HepG2 (cell line): ENCODE data around the gene TNNI3. TPM values are rescaled to one million over a fixed set of nuclear protein-coding genes. Genes with fewer than 3 reads are reported as not detected.

Experiments
- ATAC-seq: fragments of 200-7000 bp; cut with Tn5 transposase; 3 replicates; pipeline ENCODE4 v1.9.1; 2020; ENCODE audit warnings: mild to moderate bottlenecking, moderate library complexity
- BruUV-seq: library from RNA; stranded (reverse); fragments of 400-500 nt; replicated peaks from 2 replicates; lab custom pipeline; 2021; lab: Mats Ljungman, UMichigan
- CTCF ChIA-PET: fragments of 300-600 bp; formaldehyde crosslinking; extraction: SDS; loops from one replicate; lab custom pipeline; 2021; ENCODE audit warnings: low total read pairs, inconsistent platforms, low intra/inter-chr PET ratio; lab: Yijun Ruan, JAX
- POLR2A ChIA-PET: fragments of 350-600 bp; sonication (Branson Sonifier 250); formaldehyde crosslinking; loops from one replicate; lab custom pipeline; 2020; ENCODE audit warnings: antibody characterized with exemption, inconsistent platforms; lab: Yijun Ruan, JAX
- DNase-seq: peaks from one replicate; pipeline ENCODE4 v3.0.0-alpha.2; 2015; ENCODE audit warnings: low spot score
- FAIRE-seq: peaks from 3 replicates; lab custom pipeline; 2011; peaks lifted over from hg19 to GRCh38; lab: Jason Lieb, UNC
- H2AFZ ChIP-seq: one replicate; pipeline ENCODE4 v1.6.1; 2011; ENCODE audit warnings: low read length, inconsistent platforms
- H3K27ac ChIP-seq: fragments of 300-600 bp; 3 replicates; pipeline ENCODE4 v1.8.0; 2011; ENCODE audit warnings: mixed run types, mild to moderate bottlenecking, mixed read lengths, low read length, inconsistent platforms; ENCODE audit not compliant: insufficient read depth; ENCODE audit errors: extremely low read length
- H3K27me3 ChIP-seq, 2 experiments: fragments of 200-600 bp in 1 of 2; 2 replicates in 1 of 2; 3 replicates in 1 of 2; pipeline versions ENCODE4 v1.6.0 to v1.8.0; 2011; ENCODE audit warnings: low read length in 2 of 2, mild to moderate bottlenecking in 2 of 2, moderate library complexity in 2 of 2, inconsistent platforms in 1 of 2; ENCODE audit not compliant: insufficient read depth in 2 of 2, control insufficient read depth in 1 of 2
- H3K36me3 ChIP-seq, 2 experiments: fragments of 200-600 bp in 1 of 2; replicated peaks in 1 of 2; 2 replicates in 1 of 2; 3 replicates in 1 of 2; pipeline versions ENCODE4 v1.5.1 to v1.8.0; 2011; ENCODE audit warnings: low read length in 2 of 2, inconsistent platforms in 1 of 2; ENCODE audit not compliant: insufficient read depth in 2 of 2, control insufficient read depth in 1 of 2
- H3K4me1 ChIP-seq: 2 replicates; pipeline ENCODE4 v1.5.1; 2012; ENCODE audit warnings: low read length, inconsistent platforms; ENCODE audit not compliant: insufficient read depth
- H3K4me2 ChIP-seq: 2 replicates; pipeline ENCODE4 v1.6.0; 2011; ENCODE audit warnings: low read depth, low read length, inconsistent platforms
- H3K4me3 ChIP-seq, 3 experiments: fragments of 200-600 bp in 1 of 3; sonication (generic), shearing (Covaris generic) in 1 of 3; replicated peaks in 1 of 3; 2 replicates each; pipeline ENCODE4 v1.5.1; 2011 to 2016; ENCODE audit warnings: low read length in 3 of 3, inconsistent platforms in 2 of 3, low read depth in 2 of 3, mild to moderate bottlenecking in 2 of 3, control low read depth in 1 of 3, mixed read lengths in 1 of 3; ENCODE audit not compliant: insufficient read depth in 1 of 3
- H3K79me2 ChIP-seq: one replicate; pipeline ENCODE4 v1.6.1; 2011; ENCODE audit warnings: low read length, inconsistent platforms; ENCODE audit not compliant: insufficient read depth
- H3K9ac ChIP-seq: 2 replicates; pipeline ENCODE4 v1.6.0; 2011; ENCODE audit warnings: mild to moderate bottlenecking, low read depth, low read length, inconsistent platforms; ENCODE audit not compliant: insufficient read depth
- H3K9me3 ChIP-seq: 2 replicates; pipeline ENCODE4 v1.5.1; 2012; ENCODE audit warnings: mild to moderate bottlenecking, low read length
- H4K20me1 ChIP-seq: 2 replicates; pipeline ENCODE4 v1.6.0; 2011; ENCODE audit warnings: inconsistent platforms, mild to moderate bottlenecking, low read length, moderate library complexity; ENCODE audit not compliant: insufficient read depth
- BCL6 ChIP-seq: IDR thresholded peaks from 2 replicates; pipeline ENCODE4 v1.6.1; 2016; ENCODE audit warnings: missing genetic modification reagents, missing compliant biosample characterization
- CHD2 ChIP-seq: IDR thresholded peaks from 2 replicates; pipeline ENCODE4 v1.6.1; 2011; ENCODE audit warnings: low read depth, low read length, improper control_type of control experiment
- HNF4G ChIP-seq, 2 experiments: sonication (generic) in 1 of 2; formaldehyde crosslinking in 1 of 2; IDR thresholded peaks; 2 replicates each; pipeline versions ENCODE4 v1.4.0 to v1.6.1; 2011 to 2020; ENCODE audit warnings: borderline replicate concordance in 2 of 2, low read depth in 2 of 2, mild to moderate bottlenecking in 2 of 2, low read length in 1 of 2, missing genetic modification reagents in 1 of 2, moderate library complexity in 1 of 2
- KDM5B ChIP-seq: sonication (generic); formaldehyde crosslinking; IDR thresholded peaks from 2 replicates; pipeline ENCODE4 v1.4.0; 2020; ENCODE audit warnings: missing genetic modification reagents, mild to moderate bottlenecking, borderline replicate concordance
- MEIS1 ChIP-seq: sonication (generic); formaldehyde crosslinking; IDR thresholded peaks from 2 replicates; pipeline ENCODE4 v1.9.0; 2021; ENCODE audit warnings: mild to moderate bottlenecking, missing genetic modification reagents, moderate library complexity, borderline replicate concordance
- NFYC ChIP-seq: IDR thresholded peaks from 2 replicates; pipeline ENCODE4 v1.6.1; 2016; ENCODE audit warnings: missing genetic modification reagents, missing compliant biosample characterization
- NR2C2 ChIP-seq: sonication (generic); formaldehyde crosslinking; IDR thresholded peaks from 2 replicates; pipeline ENCODE4 v1.4.0; 2020; ENCODE audit warnings: missing genetic modification reagents, mild to moderate bottlenecking, moderate library complexity, borderline replicate concordance
- POLR2A ChIP-seq, 2 experiments: IDR thresholded peaks; 2 replicates each; pipeline ENCODE4 v1.6.1; 2011; ENCODE audit warnings: low read depth in 2 of 2, low read length in 2 of 2, mild to moderate bottlenecking in 1 of 2, moderate library complexity in 1 of 2; ENCODE audit not compliant: insufficient read depth in 1 of 2
- STAG1 ChIP-seq: sonication (generic); formaldehyde crosslinking; IDR thresholded peaks from 2 replicates; pipeline ENCODE4 v1.4.0; 2020; ENCODE audit warnings: missing genetic modification reagents
- WGBS: methylation state at CpG from one replicate; pipeline ENCODE4 v1.1.6; 2017; ENCODE audit warnings: low lambda C conversion rate; 5-methylcytosine and 5-hydroxymethylcytosine counted together
- in situ Hi-C: cut with HindIII; loops from 2 replicates; pipeline ENCODE4 v1.10.0; 2017; ENCODE audit warnings: low pct_unique_long_range_greater_than_20kb; ENCODE audit not compliant: extremely low pct_ligation_motif_present
- intact Hi-C: fragments of 100-400 bp; cut with micrococcal nuclease; formaldehyde crosslinking; loops from one replicate; pipeline ENCODE4 v1.10.0; 2022; ENCODE audit not compliant: unreplicated experiment
- polyA plus RNA-seq, 8 experiments: library from polyadenylated mRNA; depleted of rRNA in 3 of 8; stranded (reverse) in 7 of 8; unstranded in 1 of 8; fragments of >200 nt; fragmentation: Illumina TruSeq in 4 of 8; extraction: Trizol in 4 of 8; gene quantifications; 2 replicates each; pipeline versions ENCODE4 v1.2.1 to v1.2.3, GENCODE V29; 2011 to 2016; ENCODE audit warnings: low read depth in 4 of 8, missing spikeins in 1 of 8, mixed read lengths in 1 of 8; ENCODE audit not compliant: insufficient read depth in 1 of 8
- total RNA-seq, 5 experiments: library from RNA; depleted of rRNA; stranded (reverse); fragments of >200 nt; fragmentation: Illumina TruSeq; extraction: Trizol; gene quantifications; 2 replicates each; pipeline ENCODE4 v1.2.3, GENCODE V29; 2016; ENCODE audit warnings: low read depth in 1 of 5
- TF ChIP-seq, protein P1 (sequence below): sonication (generic); formaldehyde crosslinking; IDR thresholded peaks from 2 replicates; pipeline ENCODE4 v1.5.1; 2020; ENCODE audit warnings: mild to moderate bottlenecking, missing genetic modification reagents, moderate library complexity
- TF ChIP-seq, protein P2 (sequence below): IDR thresholded peaks from 2 replicates; pipeline ENCODE4 v1.6.1; 2016; ENCODE audit warnings: missing biosample characterization, missing genetic modification reagents, low read depth
- TF ChIP-seq, protein P3 (sequence below): IDR thresholded peaks from 2 replicates; pipeline ENCODE4 v1.6.1; 2016; ENCODE audit warnings: low read depth, missing genetic modification reagents, missing compliant biosample characterization

TNNI3 gene
- total and polyA plus RNA-seq, 2 of the 13 experiments (the other 11 are each of a cell fraction or from before 2014, with no cell fraction given) = 3.5 to 3.7 TPM

DNA sequence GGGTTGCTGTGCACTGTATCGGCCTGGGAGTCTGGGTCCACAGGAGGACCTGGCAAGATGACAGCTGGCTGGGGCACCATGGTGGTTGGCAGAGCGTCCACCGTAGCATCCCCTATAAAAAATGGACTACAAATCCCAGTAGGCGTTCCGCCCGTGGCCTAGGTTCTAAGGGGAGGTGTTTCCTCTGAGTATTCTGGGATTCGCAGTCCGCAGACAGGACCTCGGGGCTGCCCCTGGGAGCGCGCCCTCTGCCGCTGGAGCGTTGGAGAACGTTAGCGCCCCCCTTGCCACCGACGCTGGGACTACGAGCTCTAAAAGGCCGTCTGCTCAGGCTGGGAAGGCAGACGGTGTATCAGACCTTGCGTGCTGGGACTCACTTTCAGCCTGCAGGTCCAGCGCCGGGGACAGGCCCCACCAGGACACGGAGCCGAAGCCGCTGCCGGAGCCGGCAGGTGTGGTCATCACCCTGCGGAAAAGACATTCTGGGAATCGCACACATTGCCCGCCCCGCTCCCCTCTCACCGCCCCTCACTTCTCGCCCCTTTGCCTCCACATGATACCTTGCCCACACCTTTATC is 8.5 kb upstream of the TNNI3 start:
- H3K9me3 ChIP-seq = no peaks in the 10 kb centered on the region
- H3K79me2 ChIP-seq = no peaks in the 10 kb centered on the region
- intact Hi-C loops = no loop called here
- in situ Hi-C loops = no loop called here
- H3K36me3 ChIP-seq = no peaks in the 10 kb centered on the region
- peaks cover 0 to 7% of the 10 kb centered on the region in 2 experiments; a peak in 1 of 5 replicates for H3K27me3 ChIP-seq
- H3K27ac ChIP-seq = no peak overlapping the region
- DNase-seq (peak; percentile 85), FAIRE-seq (peak; percentile 83), ATAC-seq (peak; percentile 88)
- H3K9ac ChIP-seq = no peak overlapping the region
- 2% methylated on average over 16 of the region's 34 CpGs for WGBS
- peak overlapping the region; percentile 50 to 78 (median 63); a peak in 5 of 6 replicates for H3K4me3 ChIP-seq
- ChIA-PET CTCF (interaction anchor here (1.5 kb wide), 1 partner anchor 25 kb away, joined by 4 read pairs; no protein-coding TSS in a partner anchor), POLR2A (interaction anchor here (1.2 to 3.3 kb wide), 4 partner anchors 41 to 241 kb away, joined by 3 to 16 read pairs (median 6); partner anchors contain the start of genes KMT5C and UBE2S)
- H4K20me1 ChIP-seq = no peaks in the 10 kb centered on the region
- peak overlapping the region; percentile 80 for H3K4me2 ChIP-seq
- no TSS peak for BruUV-seq
- H3K4me1 ChIP-seq = peaks cover 8% of the 10 kb centered on the region
- H2AFZ ChIP-seq = no peak overlapping the region
- TF ChIP-seq NFYC (CRISPR knock-in tag) = no peak
- TF ChIP-seq NR2C2 (CRISPR knock-in tag) = peak; percentile 78
- peak; percentile 20; the same call in 1 of the 2 replicates for TF ChIP-seq BCL6 (CRISPR knock-in tag)
- TF ChIP-seq, protein P1, sequence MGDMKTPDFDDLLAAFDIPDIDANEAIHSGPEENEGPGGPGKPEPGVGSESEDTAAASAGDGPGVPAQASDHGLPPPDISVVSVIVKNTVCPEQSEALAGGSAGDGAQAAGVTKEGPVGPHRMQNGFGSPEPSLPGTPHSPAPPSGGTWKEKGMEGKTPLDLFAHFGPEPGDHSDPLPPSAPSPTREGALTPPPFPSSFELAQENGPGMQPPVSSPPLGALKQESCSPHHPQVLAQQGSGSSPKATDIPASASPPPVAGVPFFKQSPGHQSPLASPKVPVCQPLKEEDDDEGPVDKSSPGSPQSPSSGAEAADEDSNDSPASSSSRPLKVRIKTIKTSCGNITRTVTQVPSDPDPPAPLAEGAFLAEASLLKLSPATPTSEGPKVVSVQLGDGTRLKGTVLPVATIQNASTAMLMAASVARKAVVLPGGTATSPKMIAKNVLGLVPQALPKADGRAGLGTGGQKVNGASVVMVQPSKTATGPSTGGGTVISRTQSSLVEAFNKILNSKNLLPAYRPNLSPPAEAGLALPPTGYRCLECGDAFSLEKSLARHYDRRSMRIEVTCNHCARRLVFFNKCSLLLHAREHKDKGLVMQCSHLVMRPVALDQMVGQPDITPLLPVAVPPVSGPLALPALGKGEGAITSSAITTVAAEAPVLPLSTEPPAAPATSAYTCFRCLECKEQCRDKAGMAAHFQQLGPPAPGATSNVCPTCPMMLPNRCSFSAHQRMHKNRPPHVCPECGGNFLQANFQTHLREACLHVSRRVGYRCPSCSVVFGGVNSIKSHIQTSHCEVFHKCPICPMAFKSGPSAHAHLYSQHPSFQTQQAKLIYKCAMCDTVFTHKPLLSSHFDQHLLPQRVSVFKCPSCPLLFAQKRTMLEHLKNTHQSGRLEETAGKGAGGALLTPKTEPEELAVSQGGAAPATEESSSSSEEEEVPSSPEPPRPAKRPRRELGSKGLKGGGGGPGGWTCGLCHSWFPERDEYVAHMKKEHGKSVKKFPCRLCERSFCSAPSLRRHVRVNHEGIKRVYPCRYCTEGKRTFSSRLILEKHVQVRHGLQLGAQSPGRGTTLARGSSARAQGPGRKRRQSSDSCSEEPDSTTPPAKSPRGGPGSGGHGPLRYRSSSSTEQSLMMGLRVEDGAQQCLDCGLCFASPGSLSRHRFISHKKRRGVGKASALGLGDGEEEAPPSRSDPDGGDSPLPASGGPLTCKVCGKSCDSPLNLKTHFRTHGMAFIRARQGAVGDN = peak; percentile 61
- TF ChIP-seq, protein P2, sequence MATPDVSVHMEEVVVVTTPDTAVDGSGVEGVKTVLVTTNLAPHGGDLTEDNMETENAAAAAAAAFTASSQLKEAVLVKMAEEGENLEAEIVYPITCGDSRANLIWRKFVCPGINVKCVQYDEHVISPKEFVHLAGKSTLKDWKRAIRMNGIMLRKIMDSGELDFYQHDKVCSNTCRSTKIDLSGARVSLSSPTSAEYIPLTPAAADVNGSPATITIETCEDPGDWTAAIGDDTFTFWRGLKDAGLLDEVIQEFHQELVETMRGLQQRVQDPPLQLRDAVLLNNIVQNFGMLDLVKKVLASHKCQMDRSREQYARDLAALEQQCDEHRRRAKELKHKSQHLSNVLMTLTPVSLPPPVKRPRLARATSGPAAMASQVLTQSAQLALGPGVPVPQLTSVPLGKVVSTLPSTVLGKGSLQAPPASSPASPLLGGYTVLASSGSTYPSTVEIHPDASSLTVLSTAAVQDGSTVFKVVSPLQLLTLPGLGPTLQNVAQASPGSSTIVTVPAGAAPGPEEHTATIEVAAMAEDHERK = no peak
- TF ChIP-seq POLR2A (IDR thresholded peaks at IDR 0.05; ENCODE audit: insufficient read depth in 1 of 2, low read depth in 2 of 2, low read length in 2 of 2) = no peak
- TF ChIP-seq STAG1 (CRISPR knock-in tag) = peak; percentile 31; the same call in 1 of the 2 replicates
- TF ChIP-seq KDM5B = no peak
- TF ChIP-seq HNF4G (IDR thresholded peaks at IDR 0.05; ENCODE audit: borderline replicate concordance, low read depth, low read length) = no peak
- no peak for TF ChIP-seq HNF4G (CRISPR knock-in tag; IDR thresholded peaks at IDR 0.05; ENCODE audit: borderline replicate concordance, low read depth)
- TF ChIP-seq MEIS1 (CRISPR knock-in tag) = no peak
- TF ChIP-seq, protein P3, sequence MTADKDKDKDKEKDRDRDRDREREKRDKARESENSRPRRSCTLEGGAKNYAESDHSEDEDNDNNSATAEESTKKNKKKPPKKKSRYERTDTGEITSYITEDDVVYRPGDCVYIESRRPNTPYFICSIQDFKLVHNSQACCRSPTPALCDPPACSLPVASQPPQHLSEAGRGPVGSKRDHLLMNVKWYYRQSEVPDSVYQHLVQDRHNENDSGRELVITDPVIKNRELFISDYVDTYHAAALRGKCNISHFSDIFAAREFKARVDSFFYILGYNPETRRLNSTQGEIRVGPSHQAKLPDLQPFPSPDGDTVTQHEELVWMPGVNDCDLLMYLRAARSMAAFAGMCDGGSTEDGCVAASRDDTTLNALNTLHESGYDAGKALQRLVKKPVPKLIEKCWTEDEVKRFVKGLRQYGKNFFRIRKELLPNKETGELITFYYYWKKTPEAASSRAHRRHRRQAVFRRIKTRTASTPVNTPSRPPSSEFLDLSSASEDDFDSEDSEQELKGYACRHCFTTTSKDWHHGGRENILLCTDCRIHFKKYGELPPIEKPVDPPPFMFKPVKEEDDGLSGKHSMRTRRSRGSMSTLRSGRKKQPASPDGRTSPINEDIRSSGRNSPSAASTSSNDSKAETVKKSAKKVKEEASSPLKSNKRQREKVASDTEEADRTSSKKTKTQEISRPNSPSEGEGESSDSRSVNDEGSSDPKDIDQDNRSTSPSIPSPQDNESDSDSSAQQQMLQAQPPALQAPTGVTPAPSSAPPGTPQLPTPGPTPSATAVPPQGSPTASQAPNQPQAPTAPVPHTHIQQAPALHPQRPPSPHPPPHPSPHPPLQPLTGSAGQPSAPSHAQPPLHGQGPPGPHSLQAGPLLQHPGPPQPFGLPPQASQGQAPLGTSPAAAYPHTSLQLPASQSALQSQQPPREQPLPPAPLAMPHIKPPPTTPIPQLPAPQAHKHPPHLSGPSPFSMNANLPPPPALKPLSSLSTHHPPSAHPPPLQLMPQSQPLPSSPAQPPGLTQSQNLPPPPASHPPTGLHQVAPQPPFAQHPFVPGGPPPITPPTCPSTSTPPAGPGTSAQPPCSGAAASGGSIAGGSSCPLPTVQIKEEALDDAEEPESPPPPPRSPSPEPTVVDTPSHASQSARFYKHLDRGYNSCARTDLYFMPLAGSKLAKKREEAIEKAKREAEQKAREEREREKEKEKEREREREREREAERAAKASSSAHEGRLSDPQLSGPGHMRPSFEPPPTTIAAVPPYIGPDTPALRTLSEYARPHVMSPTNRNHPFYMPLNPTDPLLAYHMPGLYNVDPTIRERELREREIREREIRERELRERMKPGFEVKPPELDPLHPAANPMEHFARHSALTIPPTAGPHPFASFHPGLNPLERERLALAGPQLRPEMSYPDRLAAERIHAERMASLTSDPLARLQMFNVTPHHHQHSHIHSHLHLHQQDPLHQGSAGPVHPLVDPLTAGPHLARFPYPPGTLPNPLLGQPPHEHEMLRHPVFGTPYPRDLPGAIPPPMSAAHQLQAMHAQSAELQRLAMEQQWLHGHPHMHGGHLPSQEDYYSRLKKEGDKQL = no peak
- TF ChIP-seq CHD2 = no peak
